T-helper 2 cell treated with Interferon-gamma antibody and Interleukin-4, amounts not matched to agents 100 ng/mL and 5 ng/mL, for 36 hours (primary cell): Measurements from ENCODE around the gene TCF19. TPM values are rescaled to one million over a fixed set of nuclear protein-coding genes. Genes with fewer than 3 reads are reported as not detected.

ENCODE experiments used
- intact Hi-C: fragments of 100-400 bp; cut with micrococcal nuclease; formaldehyde crosslinking; loops from one replicate; pipeline ENCODE4 v1.15.1; 2023
- total RNA-seq: library from RNA; stranded (reverse); gene quantifications from 2 replicates; pipeline ENCODE4 v1.2.3, GENCODE V29; 2022

Gene TCF19
- 77.2 and 79.0 TPM in 2 replicates for total RNA-seq

GRCh38 chr6:31158140-31158862 is at the start of gene TCF19:
Gene TCF19, plus strand, starts transcription at chr6:31158589. Its CDS starts 881 bp downstream, at chr6:31159470.
- intact Hi-C loops = loop anchor here (1.0 to 10.0 kb wide), 5 partner anchors 21 to 474 kb away; partner anchors contain the start of genes HLA-C and PPP1R18

- intact Hi-C loops = no loop called here
These were observed 47.4 kb upstream of the TCF19 start for GRCh38 chr6:31110825-31111582.

GRCh38 chr6:31111712-31112111 is 46.7 kb upstream of the TCF19 start:
- intact Hi-C loops = no loop called here

- intact Hi-C loops = no loop called here
These were observed 45.9 kb upstream of the TCF19 start, which contains the start of gene C6orf15 for GRCh38 chr6:31112478-31112877. Gene C6orf15, minus strand, starts transcription at chr6:31112575. Its CDS starts 20 bp downstream, at chr6:31112555.

- intact Hi-C loops = no loop called here
These were observed 44.4 kb upstream of the TCF19 start for GRCh38 chr6:31113861-31114540.

GRCh38 chr6:31114541-31114878 is 43.9 kb upstream of the TCF19 start, which contains the start of gene PSORS1C1:
Gene PSORS1C1, plus strand, starts transcription at chr6:31114800. Its CDS starts 14,833 bp downstream, at chr6:31129633.
- intact Hi-C loops = no loop called here

- intact Hi-C loops = no loop called here
These were observed 43.2 kb upstream of the TCF19 start for GRCh38 chr6:31114970-31115849.

GRCh38 chr6:31115941-31116560 is 42.3 kb upstream of the TCF19 start:
- intact Hi-C loops = no loop called here

- intact Hi-C loops = no loop called here
These were observed 41.6 kb upstream of the TCF19 start for GRCh38 chr6:31116661-31117385.

GRCh38 chr6:31118178-31118577 is 40.2 kb upstream of the TCF19 start:
- intact Hi-C loops = no loop called here

- intact Hi-C loops = no loop called here
These were observed 38.1 kb upstream of the TCF19 start, which contains the start of gene CDSN for GRCh38 chr6:31120151-31120915. Gene CDSN, minus strand, starts transcription at chr6:31120446. Its CDS starts 27 bp downstream, at chr6:31120419.

GRCh38 chr6:31121131-31121790 is 37.1 kb upstream of the TCF19 start:
- intact Hi-C loops = no loop called here

- intact Hi-C loops = no loop called here
These were observed 35.3 kb upstream of the TCF19 start for GRCh38 chr6:31122791-31123706.

GRCh38 chr6:31125162-31125561 is 33.2 kb upstream of the TCF19 start:
- intact Hi-C loops = no loop called here

- intact Hi-C loops = no loop called here
These were observed 32.6 kb upstream of the TCF19 start for GRCh38 chr6:31125586-31126363.

- intact Hi-C loops = no loop called here
These were observed 31.8 kb upstream of the TCF19 start for GRCh38 chr6:31126396-31127175.
